GM19395 (cell line): Measurements from ENCODE around the gene LPGAT1.

ENCODE experiments used
- ATAC-seq: cut with Tn5 transposase; IDR thresholded peaks from one replicate; pipeline ENCODE4 v1.9.1; 2021; ENCODE audit warnings: mild to moderate bottlenecking, moderate library complexity; ENCODE audit not compliant: unreplicated experiment

Gene LPGAT1

DNA sequence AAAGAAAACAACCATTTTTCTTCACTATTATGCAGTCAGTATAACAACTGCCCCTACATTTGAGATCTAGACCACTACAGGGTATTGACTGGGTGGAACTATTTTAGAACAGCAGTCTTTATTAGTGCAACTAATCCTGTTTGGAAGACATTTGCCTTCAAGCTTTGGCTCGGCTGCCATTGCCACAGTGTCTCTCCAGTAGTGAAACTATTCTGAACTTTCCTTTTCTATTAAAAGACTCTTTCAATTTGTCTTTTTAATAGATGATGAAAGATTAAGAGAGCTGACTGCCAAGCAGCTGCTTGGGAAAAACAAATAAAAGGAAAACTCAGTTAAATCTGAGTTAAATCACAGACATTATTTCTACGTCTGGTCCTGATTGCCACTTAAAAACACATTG lies 49.3 kb downstream of the LPGAT1 start:
- ATAC-seq, result no peak

- ATAC-seq, result no peak
Observed at GRCh38 chr1:211775170-211775569, 55.4 kb downstream of the LPGAT1 start.

GRCh38 chr1:211764701-211765100 lies 65.9 kb downstream of the LPGAT1 start:
- no peak for ATAC-seq

GRCh38 chr1:211762206-211762605 lies 68.4 kb downstream of the LPGAT1 start:
- no peak for ATAC-seq

DNA sequence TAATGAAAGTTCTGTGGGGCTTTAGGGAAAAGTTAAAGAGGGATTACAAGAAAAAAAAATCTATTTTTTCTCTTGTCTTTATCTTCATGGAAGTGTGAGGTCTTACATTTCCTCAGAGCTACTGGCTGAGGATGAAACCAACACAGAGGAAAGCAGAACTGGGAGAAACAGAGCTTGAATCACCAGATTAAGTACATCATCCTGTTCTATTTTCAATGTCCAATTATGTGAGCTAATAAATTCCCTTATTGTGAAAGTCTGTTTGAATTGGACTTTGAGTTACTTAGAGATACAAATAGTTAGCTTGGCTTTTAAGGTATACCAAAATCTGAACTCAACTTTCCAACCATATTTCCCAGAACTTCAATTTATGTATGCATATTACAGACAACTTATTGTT lies 69.2 kb downstream of the LPGAT1 start:
- no peak for ATAC-seq

DNA sequence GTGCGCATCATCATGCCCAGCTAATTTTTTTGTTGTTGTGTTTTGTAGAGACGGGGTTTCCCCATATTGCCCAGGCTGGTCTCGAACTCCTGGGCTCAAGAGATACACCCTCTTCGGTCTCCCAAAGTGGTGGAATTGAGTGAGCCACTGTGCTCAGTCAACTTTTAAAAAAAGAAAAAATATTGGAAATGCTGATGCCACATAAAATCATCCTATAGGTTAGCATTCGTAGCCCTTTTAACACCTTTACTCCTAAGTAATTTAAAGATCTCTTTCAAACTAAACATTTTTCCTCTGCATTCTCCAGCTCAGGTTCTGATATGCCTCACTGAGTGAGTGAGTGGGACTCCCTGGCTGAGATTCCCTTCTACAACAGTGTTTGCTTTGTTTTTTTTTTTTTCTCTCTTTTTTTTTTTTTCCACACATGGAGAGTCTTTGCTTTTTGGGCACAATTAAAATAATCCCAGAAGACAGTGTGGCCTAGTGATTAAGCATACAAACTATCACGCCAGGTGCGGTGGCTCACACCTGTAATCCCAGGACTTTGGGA lies 74.0 kb downstream of the LPGAT1 start:
- no peak for ATAC-seq

DNA sequence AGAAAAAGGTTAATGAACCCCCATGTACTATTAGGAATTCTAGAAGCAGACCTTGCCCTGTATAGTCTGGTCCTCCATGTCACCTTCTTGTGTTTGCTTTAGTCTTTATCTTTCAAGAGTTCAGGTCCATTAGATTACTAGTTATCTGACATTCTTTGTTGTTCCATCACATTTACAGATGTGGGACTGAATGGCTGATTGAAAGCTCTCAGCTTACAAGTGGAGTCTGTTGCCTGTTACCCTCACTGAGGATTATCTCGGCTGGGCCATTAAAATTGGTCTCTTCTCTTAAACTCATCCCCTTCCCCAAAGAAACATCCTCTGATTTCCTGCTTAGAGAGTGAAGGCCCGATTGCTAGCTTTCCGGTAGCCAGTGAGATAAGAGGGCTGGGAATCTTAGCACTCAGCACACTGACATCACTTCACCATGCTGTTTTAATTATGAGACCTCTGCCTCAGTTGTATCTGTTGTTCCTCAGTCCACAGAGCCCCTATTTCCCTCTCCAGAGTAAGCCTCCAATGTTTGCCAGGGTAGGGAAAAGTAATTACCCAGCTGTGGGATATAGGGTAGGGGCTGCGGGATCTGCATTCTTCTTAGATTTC lies 76.8 kb downstream of the LPGAT1 start:
- no peak for ATAC-seq

- no peak for ATAC-seq
Observed at GRCh38 chr1:211752951-211753486, 77.5 kb downstream of the LPGAT1 start.

DNA sequence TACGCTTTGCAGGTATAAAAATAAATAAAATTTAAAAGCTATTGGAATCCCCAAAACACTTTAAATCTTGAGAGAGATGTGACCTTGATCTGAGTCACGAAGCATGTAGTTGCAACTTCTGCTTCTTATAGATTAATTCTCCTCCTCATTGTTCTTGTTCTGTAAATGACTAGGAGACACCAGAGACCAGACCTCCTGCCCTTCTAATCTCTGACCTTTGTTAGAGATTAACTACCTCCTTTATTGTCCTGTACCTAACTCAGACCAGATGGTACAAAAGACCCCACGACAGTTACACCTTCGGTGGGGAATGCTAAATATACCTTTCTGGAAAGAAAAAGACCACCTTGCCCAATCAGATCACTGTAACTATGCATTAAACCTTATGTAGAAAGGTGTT lies 78.2 kb downstream of the LPGAT1 start:
- ATAC-seq, result no peak

DNA sequence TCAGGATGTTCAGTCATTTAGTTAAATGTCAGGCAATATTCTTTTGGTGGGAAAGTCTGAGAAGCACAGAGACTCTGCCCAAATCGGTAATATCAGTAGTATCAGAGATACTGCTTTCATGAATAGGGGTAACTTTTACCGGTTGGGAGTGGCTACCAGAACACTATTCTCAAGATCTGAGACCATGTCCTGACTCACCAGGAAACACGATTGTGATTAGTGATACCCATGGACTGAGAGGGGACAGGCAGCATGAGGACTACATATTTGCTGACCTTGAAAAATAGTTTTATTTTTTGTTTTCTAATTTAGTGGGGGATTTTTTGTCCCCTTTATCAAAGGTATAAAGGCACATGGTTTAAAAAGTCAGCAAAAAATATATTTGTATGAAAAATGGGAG lies 79.1 kb downstream of the LPGAT1 start:
- no peak for ATAC-seq

DNA sequence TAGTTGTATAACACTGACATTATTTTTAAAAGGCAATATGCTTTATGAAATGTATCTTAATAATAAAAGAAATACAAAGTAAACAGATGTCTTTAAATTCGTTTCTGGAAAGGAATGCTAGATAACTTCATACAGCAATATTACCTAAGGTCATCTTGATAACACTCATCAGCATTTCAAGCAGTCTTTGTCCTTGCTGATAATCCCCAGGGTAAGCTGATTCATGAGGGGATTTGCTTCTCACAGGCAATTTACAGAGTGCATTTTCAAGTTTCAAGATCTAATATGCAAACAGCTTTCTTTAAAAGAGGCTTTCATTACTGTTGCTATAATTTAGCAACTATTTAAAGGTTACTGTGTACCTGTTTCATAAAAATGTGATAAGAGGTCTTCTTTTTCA lies 80.0 kb downstream of the LPGAT1 start:
- no peak for ATAC-seq

DNA sequence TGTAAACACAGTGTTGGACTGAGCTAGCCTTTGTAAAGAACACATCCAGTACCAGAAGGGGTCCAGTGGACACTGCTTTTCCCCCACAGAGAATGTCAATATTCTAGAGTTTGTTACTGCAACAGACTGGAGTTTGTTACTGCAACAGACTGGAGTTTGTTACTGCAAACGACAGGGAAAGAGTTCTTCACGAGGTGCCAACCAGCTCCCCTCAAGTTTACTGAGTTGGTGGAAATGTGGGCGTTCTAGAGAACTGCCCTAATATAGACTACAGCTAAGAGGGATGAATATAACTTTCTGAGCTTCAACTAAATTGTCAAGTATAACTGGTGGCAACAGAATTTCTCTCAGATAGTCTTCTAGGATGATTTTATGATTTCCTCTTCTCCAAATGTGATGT lies 81.3 kb downstream of the LPGAT1 start:
- no peak for ATAC-seq

GRCh38 chr1:211748810-211749209 lies 81.8 kb downstream of the LPGAT1 start:
- no peak for ATAC-seq

- no peak for ATAC-seq
Observed at GRCh38 chr1:211742889-211743529, 87.6 kb downstream of the LPGAT1 start.

DNA sequence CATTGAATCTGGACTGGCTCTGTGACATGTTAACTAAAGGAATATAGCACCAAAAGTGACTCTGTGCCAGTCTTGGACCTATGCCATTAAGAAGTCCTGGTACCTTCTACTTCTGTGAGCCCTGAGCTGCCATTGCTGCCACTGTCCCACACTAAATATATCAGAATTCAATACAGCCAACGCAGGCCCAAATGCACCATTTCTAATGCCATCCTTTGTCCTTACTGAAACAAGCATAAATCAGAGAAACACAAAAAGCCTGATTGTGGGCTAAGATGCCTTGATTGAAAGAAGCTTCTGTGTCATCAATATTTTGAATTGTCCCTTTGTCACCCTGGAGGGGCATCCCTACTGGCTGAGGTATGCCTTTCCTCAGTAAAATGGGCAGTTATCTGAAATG lies 88.3 kb downstream of the LPGAT1 start:
- ATAC-seq, result no peak

DNA sequence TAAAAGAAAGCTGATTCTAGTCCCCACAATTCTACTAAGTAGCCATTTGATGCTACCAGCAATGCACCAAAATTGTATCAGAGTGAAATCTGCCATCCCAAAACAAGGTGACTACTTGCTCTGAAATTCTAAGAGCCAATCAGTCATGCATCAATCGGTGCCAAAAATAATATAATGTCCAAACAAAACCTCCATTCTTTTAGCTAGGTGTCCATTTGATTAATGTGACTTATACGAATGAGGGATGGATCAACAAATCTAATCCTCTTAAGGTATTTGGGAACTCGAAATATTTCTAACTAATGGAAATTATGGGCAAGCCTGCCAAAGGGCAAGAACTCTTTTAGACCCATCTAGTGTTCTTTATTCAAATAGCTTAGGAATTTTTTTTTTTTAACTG lies 88.8 kb downstream of the LPGAT1 start:
- no peak for ATAC-seq

- ATAC-seq, result no peak
Observed at GRCh38 chr1:211741116-211741515, 89.4 kb downstream of the LPGAT1 start.

DNA sequence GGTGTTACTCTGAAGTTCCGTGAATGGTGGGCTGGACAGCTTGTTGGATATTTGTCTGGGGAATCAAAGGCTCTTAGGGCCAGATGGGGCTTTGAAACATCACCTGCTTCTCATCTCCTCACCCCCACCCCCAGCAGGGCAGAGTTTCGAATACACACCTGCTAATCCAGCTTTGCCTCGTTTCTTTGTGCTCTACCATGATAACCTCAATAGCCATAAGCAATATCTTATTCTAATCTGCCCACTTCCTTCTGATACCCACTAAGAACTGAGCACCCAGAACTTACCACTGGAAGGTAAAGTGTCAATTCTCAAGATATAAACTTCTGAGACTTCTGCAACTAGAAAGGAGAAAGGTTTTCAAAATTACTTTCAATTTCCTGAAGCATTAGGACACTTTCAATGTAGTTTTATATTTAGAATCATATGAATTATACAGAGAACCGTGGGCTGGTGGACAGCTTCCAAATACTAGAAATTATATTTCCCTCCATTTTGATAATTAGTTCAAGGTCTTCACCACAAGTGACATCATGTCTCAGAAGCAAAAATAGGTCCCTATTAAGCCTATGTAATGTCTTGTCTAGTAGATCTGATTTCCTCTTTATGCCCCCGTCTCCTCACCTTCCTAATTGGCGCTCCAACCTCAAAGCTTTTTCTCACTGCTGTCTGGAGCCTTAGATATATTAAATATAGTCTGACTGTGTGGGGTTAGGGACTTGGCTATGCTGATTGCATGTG lies 90.7 kb downstream of the LPGAT1 start:
- peak; percentile 69 for ATAC-seq

GRCh38 chr1:211738691-211739301 lies 91.8 kb downstream of the LPGAT1 start:
- ATAC-seq, result no peak

DNA sequence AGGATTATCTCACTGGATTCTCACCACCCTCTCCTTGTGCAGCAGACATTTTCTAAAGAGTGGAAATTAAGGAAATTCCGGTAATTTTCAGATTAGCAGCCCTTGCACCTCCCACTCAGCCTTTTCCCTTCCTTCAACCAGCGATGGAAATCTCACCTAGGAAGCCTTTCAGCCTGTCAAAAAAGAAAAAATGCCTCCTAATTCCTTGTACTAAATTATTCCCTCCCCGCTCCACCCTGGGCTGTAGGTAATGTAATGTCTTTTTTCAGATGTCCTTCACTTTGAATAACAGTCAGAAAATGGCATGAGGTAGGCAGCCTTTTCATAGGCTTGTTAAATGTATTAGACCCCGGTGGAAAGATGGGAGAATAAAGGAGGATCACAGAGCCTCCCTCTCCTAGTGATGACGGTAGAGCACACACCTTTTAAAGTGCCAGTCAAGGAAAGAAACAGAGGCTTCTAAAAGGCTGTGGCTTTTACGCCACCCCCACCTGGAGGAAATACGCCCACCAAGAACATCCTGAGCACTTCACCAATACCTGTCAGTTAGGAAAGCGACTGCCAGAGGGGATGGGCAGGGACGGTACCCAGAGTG lies 92.4 kb downstream of the LPGAT1 start:
- no peak for ATAC-seq
